Measurements from ENCODE around the gene MAN2A2.
"Not testable (repeated sequence)": the region's sequence is repeated elsewhere in the genome, so short reads cannot be mapped to it uniquely, and the experiment has no call there.

MAN2A2 gene

DNA sequence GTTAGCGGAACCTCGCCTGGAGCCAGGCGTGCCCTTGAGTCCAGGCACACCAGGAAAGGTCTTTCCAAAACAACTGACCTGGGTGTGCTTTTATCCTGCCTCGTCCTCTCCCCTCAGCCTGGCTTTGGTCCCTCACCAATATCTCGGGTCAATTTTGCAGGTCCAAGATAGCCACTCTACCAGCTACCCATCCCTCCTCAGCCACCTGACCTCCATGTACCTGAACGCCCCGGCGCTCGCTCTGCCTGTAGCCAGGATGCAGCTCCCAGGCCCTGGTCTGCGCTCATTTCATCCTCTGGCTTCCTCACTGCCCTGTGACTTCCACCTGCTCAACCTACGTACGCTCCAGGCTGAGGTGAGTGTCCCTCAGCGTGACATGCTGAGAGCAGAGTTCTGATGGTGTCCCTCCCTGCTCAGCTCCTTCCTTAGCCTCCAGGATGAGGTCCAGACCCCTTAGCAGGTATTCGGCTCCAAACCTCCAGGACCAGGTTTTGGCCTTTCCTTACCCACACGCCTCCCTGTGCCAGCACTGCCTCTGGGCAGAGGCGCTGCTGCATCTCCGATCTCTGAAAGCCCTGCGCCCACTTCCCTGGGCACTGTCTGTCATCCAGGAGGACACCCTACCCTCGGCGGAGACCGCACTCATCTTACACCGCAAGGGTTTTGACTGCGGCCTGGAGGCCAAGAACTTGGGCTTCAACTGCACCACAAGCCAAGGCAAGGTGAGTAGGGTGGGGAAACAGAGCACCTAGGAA lies 15.1 kb downstream of the MAN2A2 start:
- DNase-seq (ENCODE audit: low read depth in 2 of 2): no peak

DNA sequence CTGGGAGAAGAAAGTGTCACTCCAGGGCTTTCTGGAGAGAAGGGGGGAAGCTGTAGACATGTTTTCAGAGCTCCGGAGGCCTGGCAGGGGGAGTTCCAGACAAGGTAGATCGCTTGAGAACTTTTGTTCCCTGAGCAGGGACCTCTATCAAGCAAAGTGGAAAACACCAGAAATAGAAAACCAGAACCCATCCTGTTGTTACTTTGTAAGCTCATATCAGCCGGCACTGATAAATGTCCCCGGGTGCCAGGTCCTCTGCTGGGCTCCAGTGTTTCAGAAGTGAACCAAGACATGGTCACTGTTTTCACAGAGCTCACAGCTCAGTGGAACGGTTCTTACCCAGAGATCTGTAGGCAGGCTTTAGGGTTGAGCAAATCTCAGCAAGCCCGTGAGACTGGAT lies 15.7 kb downstream of the MAN2A2 start:
- no peak for DNase-seq (ENCODE audit: low read depth in 2 of 2)

DNA sequence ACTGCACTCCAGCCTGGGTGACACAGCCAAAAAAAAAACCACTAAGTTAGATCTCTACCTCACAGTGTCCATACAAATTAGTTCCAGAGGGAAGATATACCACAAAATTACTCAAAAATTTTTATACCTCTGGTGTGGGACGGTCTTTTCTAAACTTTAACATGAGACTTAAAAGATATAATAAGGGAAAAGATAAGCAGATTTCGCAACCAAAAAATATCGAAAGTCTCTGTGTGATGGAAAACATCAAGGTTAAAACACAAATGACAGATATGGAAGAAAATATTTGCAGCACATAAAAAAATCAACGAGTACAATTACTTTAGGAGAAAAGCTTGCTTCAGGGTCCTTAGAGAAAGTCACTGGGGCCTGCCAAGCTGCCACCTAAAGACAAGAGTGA lies 18.8 kb downstream of the MAN2A2 start:
- no peak for DNase-seq (ENCODE audit: low read depth in 2 of 2)

DNA sequence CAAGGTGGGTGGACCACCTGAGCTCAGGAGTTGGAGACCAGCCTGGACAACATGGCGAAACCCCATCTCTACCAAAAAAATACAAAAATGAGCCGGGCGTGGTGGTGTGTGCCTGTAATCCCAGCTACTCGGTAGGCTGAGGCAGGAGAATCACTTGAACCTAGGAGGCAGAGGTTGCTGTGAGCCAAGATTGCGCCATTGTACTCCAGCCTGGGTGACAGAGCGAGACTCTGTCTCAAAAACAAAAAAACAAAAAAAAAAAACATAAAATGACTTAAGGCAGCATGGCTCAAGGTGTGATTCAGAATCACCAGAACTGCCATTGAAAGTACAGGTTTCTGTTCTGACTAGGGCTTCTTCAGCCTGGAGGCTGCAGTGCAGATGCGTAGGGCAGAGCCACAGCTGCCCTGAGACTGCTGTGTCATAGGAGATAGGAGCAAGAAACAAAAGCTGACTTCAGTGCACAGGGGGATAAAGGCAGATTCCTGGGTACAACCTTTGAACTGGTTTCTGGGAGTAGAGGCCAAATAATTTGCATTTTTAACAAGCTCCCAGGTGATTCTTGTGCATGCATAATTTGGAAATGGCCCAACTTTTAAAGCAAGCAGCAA lies 19.7 kb downstream of the MAN2A2 start:
- not testable (repeated sequence) for DNase-seq (ENCODE audit: low read depth in 2 of 2)

DNA sequence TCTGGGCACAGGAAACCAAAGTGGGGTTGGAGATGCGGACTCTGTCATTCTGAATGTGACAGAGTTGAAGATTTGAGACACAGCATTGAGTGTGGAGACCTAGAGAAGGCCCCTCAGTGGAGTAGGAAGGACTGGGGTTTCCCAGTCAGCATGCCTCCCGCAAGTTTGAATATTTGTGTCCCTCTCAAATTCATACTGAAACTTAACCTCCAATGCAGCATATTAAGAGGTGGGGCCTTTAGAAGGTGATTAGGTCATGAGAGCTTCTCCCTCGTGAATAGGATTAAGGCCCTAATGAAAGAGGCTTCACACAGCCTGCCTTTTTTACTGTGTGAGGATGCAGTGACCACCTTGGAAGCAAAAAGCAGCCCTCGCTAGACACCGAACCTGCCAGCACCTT lies 21.3 kb downstream of the MAN2A2 start:
- no peak for DNase-seq (ENCODE audit: low read depth in 2 of 2)

DNA sequence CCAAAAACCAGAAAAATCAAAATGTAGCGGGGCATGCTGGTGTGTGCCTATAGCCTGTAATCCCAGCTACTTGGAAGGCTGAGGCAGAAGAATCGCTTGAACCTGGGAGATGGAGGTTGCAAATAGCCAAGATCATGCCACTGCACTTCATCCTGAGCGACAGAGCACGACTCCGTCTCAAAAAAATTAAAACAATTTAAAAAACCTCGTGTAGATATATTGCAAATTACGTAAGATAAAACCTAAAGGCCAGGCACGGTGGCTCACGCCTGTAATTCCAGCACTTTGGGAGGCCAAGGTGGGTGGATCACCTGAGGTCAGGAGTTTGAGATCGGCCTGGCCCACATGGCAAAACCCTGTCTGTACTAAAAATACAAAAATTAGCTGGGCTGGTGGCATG lies 23.7 kb downstream of the MAN2A2 start:
- not testable (repeated sequence) for DNase-seq (ENCODE audit: low read depth in 2 of 2)

DNA sequence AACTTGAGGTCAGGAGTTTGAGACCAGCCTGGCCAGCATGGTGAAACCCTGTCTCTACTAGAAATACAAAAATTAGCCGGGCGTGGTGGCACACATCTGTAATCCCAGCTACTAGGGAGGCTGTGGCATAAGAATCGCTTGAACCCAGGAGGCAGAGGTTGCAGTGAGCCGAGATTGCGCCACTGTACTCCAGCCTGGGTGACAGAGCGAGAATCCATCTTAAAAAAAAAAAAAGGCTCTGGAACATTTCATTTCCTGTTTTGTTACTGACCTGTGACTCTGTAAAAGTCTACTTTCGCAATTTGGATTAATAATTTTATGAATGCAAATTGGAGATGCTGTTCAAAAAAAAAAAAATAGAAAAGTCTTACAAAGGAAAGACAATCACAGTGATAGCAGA lies 25.0 kb downstream of the MAN2A2 start:
- not testable (repeated sequence) for DNase-seq (ENCODE audit: low read depth in 2 of 2)

DNA sequence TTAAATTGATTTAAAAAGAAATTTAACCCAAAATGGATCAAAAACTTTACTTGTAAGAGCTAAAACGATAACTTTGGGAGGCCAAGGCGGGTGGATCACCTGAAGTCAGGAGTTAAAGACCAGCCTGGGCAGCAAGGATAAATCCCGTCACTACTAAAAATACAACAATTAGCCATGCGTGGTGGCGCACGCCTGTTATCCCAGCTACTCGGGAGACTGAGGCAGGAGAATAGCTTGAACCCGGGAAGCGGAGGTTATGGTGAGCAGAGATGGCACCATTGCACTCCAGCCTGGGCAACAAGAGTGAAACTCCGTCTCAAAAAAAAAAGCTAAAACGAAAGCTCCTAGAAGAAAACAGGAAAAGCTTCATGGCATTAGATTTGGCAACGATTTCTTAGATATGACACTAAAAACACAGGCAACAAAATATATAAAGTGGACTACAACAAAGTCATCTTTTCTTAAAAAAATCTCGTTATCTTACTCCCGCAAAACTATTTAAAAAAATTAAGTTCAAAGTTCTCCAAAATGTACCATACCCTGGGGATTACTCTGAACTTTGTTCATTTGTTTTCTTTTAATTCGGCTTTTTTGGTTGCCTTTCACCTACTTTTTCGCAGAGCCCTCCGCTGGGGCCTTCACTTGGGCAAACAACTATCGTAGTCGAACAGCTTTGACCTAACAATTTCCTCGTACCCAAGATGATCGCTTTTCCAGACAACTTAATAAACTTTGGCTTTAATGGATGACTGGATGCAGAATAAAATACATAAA lies 26.3 kb downstream of the MAN2A2 start:
- no peak for DNase-seq (ENCODE audit: low read depth in 2 of 2)

DNA sequence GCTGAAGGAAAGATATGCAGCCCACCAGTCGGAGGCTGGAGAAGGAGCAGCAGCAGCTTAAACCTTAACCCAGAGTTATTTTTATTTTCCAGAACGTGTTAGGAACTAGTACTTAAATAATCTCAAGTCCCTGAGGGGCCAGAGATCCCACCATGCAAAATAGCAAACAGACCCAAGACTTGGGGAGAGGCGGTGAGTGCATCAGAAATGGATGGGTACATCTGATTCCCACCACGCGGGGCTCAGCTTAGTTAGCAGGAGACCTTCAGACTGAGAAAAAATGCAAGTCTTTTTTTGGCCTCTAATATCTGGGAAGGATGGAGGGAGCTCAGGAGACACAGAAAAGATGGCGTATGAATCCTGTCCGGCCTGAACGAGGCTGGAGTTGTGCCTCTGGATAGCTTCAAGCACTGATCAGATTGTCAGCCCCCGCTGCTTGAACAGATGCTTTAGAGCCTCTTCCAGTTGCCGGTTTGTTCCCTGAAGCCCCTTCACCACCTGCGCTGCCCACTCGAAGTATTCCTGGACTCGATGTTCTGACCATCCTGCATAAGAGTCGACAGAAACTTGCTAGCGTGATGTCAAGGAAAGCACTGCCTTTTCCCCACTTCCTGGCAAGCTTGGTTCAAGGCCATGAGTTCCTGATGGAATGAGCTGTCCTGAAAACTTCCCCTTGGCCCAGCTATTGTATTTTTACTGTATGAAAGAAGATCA lies 27.9 kb downstream of the MAN2A2 start:
- DNase-seq (ENCODE audit: low read depth in 2 of 2): no peak

DNA sequence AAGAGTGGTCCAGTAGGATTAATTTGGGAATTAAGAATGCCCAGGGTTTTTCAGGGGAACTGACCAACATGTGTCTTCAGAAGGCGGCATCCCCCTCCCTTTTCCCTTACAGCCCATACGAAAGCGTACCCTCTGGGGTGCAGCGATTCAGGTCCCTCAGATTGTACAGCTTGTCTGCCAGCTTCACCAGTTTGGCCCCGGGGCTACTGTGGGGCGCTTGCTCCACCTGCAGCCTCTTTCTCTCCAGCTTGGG lies 28.4 kb downstream of the MAN2A2 start:
- DNase-seq (ENCODE audit: low read depth in 2 of 2): no peak

DNA sequence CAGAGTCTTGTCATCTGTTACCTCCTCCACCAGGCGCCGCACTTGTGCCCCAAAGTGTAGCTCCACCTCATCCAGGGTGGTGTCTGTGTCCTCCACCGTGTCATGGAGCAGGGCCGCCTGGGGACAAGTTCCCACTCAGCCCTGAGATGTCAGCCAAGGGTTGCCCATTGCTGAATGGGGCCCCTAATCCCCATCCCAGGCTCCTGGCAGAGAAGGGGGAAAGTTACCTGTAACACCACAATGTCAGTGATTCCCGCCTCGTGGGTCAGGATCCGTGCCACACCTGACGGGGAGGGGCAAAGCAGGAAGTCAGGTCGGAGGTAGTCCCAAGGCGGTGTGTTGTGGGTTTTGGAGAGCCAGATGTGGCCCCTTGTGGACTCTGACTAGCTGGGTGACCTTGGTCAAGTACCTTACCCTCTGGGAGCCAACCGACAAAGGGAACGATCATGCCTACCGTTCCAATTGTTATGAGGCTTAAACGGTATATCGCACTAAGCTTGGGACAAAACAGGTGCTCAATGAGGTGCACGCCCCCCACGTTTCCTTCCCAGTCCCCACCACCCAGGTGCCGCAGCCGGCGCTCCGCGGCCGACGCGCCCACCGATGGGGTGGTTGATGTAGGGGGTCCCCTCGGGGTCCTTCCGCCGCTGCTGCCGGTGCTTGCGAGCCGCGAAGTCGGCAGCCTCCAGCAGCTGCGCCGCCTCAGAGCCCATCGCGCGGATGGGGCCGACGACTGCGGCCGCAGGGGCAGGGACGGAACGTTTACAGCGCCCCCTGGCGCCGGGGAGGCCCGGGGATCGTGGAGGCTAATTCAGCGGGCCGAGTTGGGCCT lies 28.9 kb downstream of the MAN2A2 start, which contains the start of gene HDDC3:
HDDC3 (minus strand) TSS at position 722 of the 832 bp plus-strand sequence; CDS start at position 713, 9 bp downstream.
- peak; percentile 76 to 93 for DNase-seq (ENCODE audit: low read depth in 2 of 2)

DNA sequence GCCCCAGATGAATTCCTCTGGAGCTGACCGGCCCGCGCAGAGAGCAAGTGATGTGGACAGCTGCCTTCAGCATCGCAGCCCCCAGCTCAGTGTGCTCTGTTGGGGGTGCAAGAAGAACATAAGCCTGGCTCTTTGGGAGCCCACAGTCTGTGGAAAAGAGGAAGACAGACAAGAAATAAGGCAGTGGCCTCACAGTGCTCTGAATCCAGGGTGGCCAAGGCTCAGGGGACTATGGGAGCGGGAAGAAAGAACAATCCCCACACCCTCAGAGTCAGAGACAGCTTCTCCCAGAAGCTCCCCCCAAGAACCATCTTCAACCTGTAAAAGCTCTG lies 29.5 kb downstream of the MAN2A2 start:
- DNase-seq (ENCODE audit: low read depth in 2 of 2): no peak

DNA sequence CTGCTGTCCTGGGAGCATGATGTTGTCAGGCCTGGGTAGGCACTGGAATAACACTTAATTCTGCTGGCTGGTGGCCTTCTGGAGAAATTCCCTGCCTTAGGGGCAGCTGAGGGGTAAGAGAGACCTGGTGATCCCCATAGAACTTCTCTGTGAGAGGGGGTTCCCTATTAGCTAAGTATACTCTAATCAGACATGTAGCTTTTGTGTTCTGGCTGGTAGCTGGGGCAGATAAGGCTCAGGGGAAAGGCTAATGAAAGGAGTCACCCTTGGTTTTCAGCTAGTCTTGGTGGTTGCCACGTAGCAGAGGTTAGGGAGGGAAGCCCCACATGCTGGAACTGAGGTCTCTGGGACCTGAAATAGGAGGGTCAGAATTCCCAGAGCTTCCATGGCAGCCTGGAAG lies 30.2 kb downstream of the MAN2A2 start:
- DNase-seq (ENCODE audit: low read depth in 2 of 2): no peak

DNA sequence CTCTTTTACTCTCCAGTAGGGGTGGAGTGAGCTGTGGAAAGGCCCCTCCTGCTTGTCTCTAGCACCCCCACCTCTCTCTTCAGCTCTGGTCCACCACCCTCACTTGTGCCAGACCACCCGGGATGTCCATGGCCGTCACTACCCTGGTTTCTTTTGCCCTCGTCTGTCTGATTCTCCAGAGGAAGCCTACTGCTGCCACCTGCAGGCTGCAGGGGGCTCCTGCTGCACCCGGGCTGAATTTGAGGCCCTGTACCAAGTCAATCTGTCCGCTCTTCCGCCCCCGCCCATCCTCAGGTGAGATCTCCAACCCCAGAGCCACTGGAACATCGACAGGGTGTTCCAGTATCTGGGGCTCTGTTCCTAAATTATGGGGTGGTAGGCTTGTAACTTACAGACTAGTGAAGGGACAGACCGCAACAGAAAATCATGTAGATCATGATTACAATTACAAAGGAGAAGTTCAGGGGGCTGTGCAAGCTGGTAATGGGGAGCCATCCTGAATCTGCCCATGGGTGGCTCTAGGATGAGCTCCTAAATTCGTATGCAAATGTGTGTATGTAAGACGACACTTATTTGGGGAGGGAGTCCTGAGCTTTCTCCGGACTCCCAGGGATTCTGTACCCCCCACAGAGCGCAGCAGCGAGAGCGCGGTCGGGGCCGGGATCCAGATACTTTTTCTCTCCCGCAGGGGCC lies 31.3 kb downstream of the MAN2A2 start:
- peak; percentile 57 to 89 for DNase-seq (ENCODE audit: low read depth in 2 of 2)

DNA sequence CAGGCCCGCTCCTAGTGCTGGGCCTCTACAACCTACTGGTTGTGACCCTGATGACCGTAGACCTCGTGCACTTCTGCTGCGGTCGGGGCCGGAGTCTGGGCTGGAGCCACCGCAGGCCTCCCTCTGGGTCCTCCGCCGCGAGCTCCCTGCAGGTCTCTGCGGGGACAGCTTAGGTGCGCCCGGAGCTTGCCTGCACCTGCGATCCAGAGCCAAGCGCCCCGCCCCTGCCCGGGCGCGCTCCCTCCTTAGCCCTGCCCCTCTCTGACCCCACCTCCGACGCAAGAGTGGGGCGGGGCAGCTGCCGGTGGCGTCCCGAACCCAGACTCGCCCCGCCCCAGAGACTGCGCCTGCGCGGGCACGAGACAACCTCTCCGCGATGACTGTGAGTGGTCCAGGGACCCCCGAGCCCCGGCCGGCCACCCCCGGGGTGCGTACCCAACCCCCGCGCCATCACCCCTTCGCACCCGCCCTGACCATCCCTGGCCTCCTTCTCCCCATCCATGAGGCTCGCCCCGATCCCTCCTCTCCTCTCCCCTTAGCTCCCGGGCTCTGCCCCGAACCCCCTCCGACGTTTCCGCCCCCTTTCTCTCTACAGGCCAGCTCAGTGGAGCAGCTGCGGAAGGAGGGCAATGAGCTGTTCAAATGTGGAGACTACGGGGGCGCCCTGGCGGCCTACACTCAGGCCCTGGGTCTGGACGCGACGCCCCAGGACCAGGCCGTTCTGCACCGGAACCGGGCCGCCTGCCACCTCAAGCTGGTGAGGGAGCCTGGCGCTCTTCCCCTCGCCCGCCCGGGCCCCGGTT lies 32.0 kb downstream of the MAN2A2 start, which contains the start of gene UNC45A:
UNC45A (plus strand) TSS at position 337 of the 803 bp plus-strand sequence; CDS start at position 377, 40 bp downstream.
- DNase-seq (ENCODE audit: low read depth in 2 of 2): peak; percentile 82 to 96

DNA sequence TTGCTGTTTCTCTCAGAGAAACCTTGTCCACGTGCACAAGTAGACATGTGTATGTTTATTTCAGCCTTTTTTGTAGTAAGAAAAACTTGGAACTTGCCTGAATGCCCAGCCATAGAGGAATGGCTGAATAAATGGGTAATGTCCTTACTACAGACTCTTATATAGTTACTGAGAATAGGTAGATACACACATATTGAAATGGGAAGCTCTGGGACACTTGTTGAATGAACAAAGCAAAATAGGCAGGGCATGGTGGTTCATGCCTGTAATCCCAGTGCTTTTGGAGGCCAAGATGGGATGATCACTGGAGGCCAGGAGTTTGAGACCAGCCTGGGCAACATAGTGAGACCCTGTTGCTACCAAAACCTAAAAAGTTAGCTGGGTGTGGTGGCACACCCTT lies 33.7 kb downstream of the MAN2A2 start:
- no peak for DNase-seq (ENCODE audit: low read depth in 2 of 2)

DNA sequence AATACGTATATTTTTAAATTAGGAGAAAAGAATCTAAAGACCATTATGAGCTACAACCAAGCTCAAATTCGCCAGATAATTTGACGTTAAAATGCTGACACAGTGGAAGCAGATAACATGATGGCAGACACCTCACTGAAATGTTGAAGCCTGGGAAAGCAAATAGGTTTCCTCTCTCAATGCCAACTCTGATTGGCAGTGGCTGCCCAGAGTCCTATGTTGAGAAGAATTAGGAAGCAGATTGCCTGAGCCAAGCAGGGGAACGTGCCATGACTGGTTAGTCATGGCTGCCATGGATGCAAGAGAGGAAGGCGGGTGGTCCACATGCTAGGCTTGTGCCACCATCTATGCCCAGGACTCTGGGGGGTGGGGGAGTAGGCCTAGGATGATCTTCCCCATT lies 35.2 kb downstream of the MAN2A2 start:
- DNase-seq (ENCODE audit: low read depth in 2 of 2): no peak

DNA sequence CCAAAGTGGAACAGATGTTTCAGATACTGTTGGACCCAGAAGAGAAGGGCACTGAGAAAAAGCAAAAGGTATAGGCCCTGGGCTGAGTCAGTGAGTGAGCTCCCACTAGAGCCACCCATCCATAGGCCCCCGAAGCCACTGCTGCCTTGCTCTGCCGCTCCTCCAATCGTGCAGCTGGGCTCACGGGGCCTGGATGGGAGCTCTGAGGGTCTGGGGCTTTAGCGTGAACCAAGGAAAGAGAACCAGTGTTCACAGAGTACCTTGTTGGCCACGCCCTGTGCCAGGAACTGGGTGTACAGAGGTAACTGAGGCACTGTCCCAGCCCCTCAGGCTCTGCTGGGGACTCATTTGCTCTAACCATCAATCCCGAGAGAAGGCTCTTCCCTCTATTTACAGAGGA lies 36.7 kb downstream of the MAN2A2 start:
- no peak for DNase-seq (ENCODE audit: low read depth in 2 of 2)

DNA sequence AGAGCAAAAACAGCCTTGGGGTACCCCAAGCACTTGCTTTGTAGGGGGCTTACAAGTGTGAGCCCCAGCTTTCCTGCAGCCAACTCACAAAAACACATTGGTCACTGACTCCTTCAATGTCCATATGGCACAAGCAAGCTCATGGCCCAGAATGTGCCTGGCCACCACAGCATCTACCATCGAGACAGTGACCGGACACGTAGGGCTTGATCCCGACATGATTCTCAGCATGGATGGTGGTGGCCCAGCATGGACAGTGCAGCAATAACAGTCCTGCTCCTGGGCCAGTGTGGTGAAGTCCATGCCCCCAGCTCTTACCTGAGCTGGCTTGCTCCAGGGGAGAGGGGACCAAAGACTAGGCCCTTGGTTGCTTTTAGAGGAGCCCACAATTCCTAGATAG lies 37.9 kb downstream of the MAN2A2 start:
- no peak for DNase-seq (ENCODE audit: low read depth in 2 of 2)
